Measurements from ENCODE around the gene DNAJB8. TPM values are rescaled to one million over a fixed set of nuclear protein-coding genes. Genes with fewer than 3 reads are reported as not detected.
A peak's percentile ranks its signal among the peaks of the same experiment; 100 is the strongest.

Gene DNAJB8
- total and polyA plus RNA-seq, 4 donors: not detected

DNA sequence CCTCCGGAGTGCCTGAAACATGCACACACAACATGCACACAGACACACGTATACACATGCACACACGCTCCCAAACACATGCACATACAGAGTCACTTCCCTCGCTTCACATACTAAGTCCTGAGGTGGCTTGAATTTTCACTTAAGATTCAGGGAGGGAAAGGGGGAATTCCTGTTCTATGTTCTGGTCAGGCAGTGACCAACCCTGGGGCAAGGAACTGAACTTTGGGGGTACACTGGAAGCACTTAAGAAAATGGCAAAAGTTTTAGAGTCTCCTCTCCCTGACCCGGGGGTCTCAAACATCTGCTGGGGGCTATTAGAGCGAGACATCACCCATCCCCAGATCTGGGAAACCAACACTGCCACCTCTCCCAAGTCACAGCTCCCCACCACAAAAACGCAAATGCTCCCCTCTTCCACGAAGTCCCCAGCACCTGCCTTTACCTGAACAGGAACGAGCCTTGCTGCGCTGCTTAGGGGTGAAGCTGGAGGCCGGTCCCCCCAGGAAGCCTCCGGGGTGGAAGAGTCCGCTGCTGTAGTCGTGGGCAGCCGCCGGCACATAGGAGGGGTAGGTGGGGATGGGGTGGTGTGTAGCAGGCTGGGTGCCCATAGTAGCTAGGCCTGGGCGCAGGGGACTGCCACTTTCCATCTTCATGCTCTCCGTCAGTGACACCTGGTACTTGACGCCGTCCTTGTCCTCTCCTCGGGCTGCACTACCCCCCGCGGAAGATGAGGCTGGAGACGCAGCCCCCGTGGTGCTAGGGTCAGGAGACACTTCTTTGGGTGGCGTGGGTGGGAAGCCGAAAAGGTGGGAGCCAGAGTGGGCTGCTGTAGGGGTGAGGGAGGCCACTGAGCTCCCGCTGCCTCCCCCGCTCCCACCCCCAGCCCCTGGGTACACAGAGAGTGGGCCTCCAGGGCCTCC is 18.9 kb upstream of the DNAJB8 start:
- Histone ChIP-seq H3K9me3 (ENCODE audit: control insufficient read depth, insufficient read depth, low read length) (no peaks in the 10 kb centered on the region), H3K27me3 (ENCODE audit: control insufficient read depth, insufficient read depth, low read length) (peaks cover 100% of the 10 kb centered on the region)
- WGBS (ENCODE audit: insufficient coverage): 14% methylated on average over 22 of the region's 29 CpGs

DNA sequence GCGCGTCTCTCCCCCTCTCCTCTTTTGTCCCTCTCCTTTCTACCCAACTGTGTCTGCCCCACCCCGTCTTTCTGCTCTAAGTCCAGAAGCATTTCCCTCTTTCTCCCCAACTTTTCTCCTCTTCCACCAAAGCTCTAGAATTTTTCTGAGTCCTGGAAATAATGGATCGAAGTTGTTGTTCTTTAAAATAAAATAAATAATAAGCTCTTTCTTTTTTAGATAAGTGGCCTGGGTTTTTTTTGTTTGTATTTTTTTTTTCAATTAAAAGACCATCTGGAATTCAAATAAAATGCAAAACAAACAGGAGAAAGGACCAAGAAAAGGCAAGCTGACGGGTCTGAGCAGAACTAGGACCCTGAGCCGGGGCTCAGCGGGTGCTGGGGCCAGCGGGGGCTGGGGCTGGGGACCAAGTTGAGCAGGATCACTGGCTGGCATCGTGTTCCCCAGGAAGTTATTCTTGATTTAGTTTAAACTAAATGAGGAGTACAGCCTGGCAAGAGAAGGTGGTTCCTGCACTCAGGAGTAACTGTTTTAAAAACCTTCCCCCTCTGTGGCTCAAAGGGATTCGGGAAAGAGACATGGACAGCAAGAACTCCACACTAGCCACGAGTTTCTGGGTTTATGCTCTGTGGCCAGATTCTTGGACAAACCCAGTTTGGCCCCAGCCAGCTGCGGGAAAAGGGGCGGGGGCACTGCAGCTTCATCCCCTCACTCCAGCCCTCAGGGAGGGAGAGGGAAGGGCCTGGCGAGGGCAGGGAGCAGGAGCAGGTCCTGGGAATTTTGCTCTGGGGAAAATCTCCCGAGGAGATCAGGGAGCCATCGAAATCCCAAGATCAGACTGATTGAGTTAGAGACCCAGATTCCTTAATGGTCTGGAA is 18.0 kb upstream of the DNAJB8 start:
- peak in 1 of 6 donors; percentile 51 for DNase-seq (ENCODE audit: low read depth in 4 of 6, low spot score in 6 of 6)
- Histone ChIP-seq H3K9me3 (ENCODE audit: control insufficient read depth, insufficient read depth, low read length) (no peaks in the 10 kb centered on the region), H3K36me3 (ENCODE audit: control insufficient read depth, insufficient read depth, low read length) (no peaks in the 10 kb centered on the region), H3K27me3 (ENCODE audit: control insufficient read depth, insufficient read depth, low read length) (peaks cover 100% of the 10 kb centered on the region), H3K4me1 (ENCODE audit: control insufficient read depth, insufficient read depth, low read length) (peaks cover 55% of the 10 kb centered on the region), H3K27ac (ENCODE audit: low read depth, low read length) (peak overlapping the region; percentile 10), H3K4me3 (ENCODE audit: low read depth, low read length) (no peak overlapping the region)
- WGBS (ENCODE audit: insufficient coverage): 7% methylated on average over 13 of the region's 16 CpGs

More for the DNA sequence above, 18.9 kb upstream of the DNAJB8 start:
- Histone ChIP-seq H3K4me1 (ENCODE audit: control insufficient read depth, insufficient read depth, low read length) (peaks cover 64% of the 10 kb centered on the region), H3K4me3 (ENCODE audit: low read depth, low read length) (no peak overlapping the region), H3K27ac (ENCODE audit: low read depth, low read length) (no peak overlapping the region), H3K36me3 (ENCODE audit: control insufficient read depth, insufficient read depth, low read length) (no peaks in the 10 kb centered on the region)
- no peak for DNase-seq (ENCODE audit: low read depth in 4 of 6, low spot score in 6 of 6)

DNA sequence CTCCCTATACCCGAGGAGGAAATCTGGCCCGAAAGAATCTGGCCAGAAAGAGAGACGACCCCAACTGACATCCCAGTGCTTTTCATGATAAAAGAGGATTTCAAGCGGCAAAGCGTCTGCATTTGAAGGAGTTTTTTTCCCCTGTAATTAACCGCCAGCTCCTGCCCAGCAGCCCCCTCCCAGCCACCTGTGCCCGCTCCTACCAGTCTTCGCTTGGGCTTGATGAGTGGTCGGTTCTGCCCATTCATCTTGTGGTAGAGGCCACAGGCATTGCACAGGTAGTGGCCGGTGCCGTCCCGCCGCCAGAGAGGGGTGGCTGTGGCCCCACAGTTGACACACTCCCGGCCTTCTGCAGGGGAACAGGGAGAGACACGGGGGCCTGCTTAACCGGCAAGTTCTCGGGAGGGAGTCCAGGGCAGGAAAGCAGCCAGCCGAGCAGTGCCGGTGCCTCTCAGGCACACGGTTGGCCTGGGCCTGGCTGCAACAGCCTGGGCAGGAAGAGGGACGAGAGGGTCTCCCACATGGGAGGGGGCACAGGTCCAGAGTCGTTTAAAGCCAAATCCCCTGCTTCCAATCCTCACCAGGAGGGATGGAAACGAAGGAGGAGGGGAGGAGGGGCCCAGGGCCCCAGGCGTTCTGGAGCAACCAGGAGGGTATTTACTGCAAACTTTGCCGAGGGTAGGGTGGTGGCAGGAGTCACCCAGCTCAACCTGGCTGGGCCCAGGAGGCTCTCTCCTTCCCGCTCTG is 17.1 kb upstream of the DNAJB8 start:
- H3K4me3 ChIP-seq (ENCODE audit: low read depth, low read length): no peak overlapping the region
- H3K27ac ChIP-seq (ENCODE audit: low read depth, low read length): peak overlapping the region; percentile 10
- no peaks in the 10 kb centered on the region for H3K36me3 ChIP-seq (ENCODE audit: control insufficient read depth, insufficient read depth, low read length)
- peaks cover 48% of the 10 kb centered on the region for H3K4me1 ChIP-seq (ENCODE audit: control insufficient read depth, insufficient read depth, low read length)
- H3K27me3 ChIP-seq (ENCODE audit: control insufficient read depth, insufficient read depth, low read length): peaks cover 100% of the 10 kb centered on the region
- peak in 1 of 6 donors; percentile 42 for DNase-seq (ENCODE audit: low read depth in 4 of 6, low spot score in 6 of 6)
- no peaks in the 10 kb centered on the region for H3K9me3 ChIP-seq (ENCODE audit: control insufficient read depth, insufficient read depth, low read length)
- 5% methylated on average over 23 of the region's 26 CpGs for WGBS (ENCODE audit: insufficient coverage)

DNA sequence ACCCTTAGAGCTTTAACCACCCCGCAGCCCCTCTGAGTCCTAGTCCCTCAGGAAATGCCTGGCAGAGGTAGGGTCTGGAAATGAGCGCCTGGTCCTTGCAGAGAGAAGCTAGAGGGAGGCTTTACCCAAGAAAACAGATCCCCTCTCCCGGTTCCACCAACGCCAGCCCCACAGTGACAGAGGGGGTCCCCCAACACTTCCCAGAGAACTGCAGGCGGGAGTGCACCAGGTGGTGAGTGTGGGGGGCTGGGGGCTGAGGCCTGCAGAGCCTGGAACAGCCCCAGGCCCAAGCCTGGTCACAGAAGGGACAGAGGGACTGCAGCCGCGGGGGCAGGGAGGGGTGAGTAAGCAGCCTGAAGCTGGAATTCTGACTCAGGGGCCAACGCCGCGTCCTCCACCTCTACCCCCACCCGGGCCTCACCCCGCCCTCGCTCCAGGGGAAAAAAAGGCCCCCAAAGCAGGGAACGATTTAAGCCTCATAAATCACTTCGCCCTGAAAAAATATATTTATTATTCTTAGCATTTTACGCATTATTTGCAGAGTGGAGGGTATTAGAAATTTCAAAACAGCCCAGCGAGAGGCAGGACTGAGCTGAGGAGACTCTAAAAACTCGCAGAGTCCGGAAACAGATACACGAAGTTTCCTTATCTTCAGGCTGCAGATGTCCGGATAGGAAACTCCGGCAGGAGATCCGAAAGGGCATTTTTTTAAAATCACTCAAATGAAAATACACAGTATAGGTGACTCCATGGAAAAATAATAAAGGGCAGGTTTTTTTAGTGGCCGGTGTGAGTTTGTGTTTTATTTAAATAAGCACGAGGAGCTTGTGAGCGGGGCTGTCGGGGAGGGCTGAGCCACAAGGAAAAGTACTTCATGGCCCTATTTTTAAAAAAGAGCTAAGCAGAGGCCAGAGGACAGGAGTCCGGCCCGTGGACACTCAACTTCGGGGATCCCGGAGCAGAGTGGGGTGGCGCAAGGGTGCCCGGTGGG is 16.3 kb upstream of the DNAJB8 start:
- H3K4me3 ChIP-seq (ENCODE audit: low read depth, low read length): no peak overlapping the region

DNA sequence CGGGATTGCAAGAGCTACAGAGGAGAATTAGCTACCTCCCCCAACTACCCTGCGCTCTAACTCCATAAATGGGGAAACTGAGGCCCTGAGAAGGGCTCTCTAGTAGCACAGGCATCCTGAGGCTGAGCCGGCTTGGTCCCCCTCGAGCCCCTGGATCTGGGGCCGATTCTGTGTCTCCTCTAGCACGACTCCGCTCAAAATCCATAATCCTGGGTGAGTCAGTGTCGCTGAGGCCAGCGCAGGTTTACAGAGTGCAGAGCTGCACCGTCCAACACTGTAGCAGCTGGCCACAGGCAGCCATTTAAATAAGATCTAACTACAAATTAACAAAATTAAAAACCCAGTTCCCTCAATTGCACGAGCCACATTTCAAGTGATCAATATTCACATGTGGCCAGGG is 15.5 kb upstream of the DNAJB8 start:
- no peak for DNase-seq (ENCODE audit: low read depth in 4 of 6, low spot score in 6 of 6)
- no peaks in the 10 kb centered on the region for H3K36me3 ChIP-seq (ENCODE audit: control insufficient read depth, insufficient read depth, low read length)
- H3K27ac ChIP-seq (ENCODE audit: low read depth, low read length): no peak overlapping the region
- 10% methylated on average over 10 of the region's 11 CpGs for WGBS (ENCODE audit: insufficient coverage)
- peaks cover 32% of the 10 kb centered on the region for H3K4me1 ChIP-seq (ENCODE audit: control insufficient read depth, insufficient read depth, low read length)
- no peak overlapping the region for H3K4me3 ChIP-seq (ENCODE audit: low read depth, low read length)
- H3K27me3 ChIP-seq (ENCODE audit: control insufficient read depth, insufficient read depth, low read length): peaks cover 98% of the 10 kb centered on the region
- no peaks in the 10 kb centered on the region for H3K9me3 ChIP-seq (ENCODE audit: control insufficient read depth, insufficient read depth, low read length)

More for the DNA sequence above, 16.3 kb upstream of the DNAJB8 start:
- Histone ChIP-seq H3K36me3 (ENCODE audit: control insufficient read depth, insufficient read depth, low read length) (no peaks in the 10 kb centered on the region), H3K27ac (ENCODE audit: low read depth, low read length) (peak overlapping the region; percentile 15), H3K27me3 (ENCODE audit: control insufficient read depth, insufficient read depth, low read length) (peaks cover 98% of the 10 kb centered on the region), H3K4me1 (ENCODE audit: control insufficient read depth, insufficient read depth, low read length) (peaks cover 39% of the 10 kb centered on the region), H3K9me3 (ENCODE audit: control insufficient read depth, insufficient read depth, low read length) (no peaks in the 10 kb centered on the region)
- peak in 1 of 6 donors; percentile 19 for DNase-seq (ENCODE audit: low read depth in 4 of 6, low spot score in 6 of 6)
- WGBS (ENCODE audit: insufficient coverage): 3% methylated on average over 16 of the region's 33 CpGs

DNA sequence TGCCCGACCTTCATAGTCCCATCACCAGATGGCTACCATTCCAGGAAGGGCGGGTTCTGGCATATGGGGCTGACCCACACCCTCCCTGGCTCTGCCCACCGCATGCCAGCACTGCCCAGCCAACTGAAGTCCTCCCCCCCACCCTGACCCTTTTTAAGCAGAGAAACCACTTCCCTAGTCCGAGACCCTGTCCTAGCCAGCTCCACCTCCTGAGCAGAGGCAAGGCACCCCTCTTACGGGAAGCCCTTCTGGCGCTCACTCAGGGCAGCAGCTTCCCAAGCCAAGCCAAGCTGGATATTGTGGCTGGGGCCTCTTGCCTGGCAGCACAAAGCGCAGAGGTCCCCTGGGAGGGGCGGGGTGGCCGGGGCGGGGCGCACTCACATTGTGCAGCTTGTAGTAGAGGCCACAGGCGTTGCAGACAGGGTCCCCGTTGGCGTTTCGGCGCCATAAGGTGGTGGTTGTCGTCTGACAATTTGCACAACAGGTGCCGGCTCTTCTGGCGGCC is 14.8 kb upstream of the DNAJB8 start:
- H3K27ac ChIP-seq (ENCODE audit: low read depth, low read length): no peak overlapping the region

DNA sequence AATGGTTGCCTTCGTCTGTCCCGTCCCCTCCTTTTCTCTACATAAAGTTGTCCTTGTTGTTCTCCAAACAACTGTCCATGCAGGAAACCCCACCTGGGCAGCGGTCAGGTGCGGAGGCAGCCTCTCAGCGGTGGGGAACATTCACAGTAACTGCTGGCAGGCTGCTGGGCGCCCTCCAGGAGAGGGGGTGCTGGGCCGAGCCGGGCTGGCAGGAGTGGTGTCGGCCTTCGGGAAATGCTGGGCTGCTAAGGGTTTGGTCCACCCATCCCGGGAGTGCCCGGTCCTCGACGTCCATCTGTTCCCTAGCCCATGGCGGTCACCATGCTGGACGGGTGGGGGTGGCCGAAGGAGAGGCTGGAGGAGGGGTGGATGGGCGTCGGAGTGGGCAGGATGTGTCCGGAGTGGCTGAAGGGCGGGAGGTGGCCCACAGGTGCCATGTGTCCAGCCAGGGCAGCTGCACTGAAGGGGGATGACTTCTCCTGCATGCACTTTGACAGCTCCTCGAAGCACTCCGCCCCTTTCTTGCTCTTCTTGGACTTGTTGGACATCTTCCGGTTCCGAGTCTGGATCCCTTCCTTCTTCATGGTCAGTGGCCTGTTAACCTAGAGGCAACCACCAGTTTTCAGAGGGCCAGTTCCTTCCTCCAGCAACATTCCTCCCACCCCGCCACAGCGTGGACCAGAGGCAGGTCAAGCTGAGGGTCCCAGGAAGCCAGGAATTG is 14.2 kb upstream of the DNAJB8 start:
- Histone ChIP-seq H3K9me3 (ENCODE audit: control insufficient read depth, insufficient read depth, low read length) (no peaks in the 10 kb centered on the region), H3K36me3 (ENCODE audit: control insufficient read depth, insufficient read depth, low read length) (no peaks in the 10 kb centered on the region), H3K27ac (ENCODE audit: low read depth, low read length) (no peak overlapping the region), H3K27me3 (ENCODE audit: control insufficient read depth, insufficient read depth, low read length) (peaks cover 85% of the 10 kb centered on the region), H3K4me1 (ENCODE audit: control insufficient read depth, insufficient read depth, low read length) (peaks cover 23% of the 10 kb centered on the region), H3K4me3 (ENCODE audit: low read depth, low read length) (no peak overlapping the region)
- no peak for DNase-seq (ENCODE audit: low read depth in 4 of 6, low spot score in 6 of 6)
- WGBS (ENCODE audit: insufficient coverage): 34% methylated on average over 27 of the region's 27 CpGs

More for the DNA sequence above, 14.8 kb upstream of the DNAJB8 start:
- Histone ChIP-seq H3K27me3 (ENCODE audit: control insufficient read depth, insufficient read depth, low read length) (peaks cover 91% of the 10 kb centered on the region), H3K4me3 (ENCODE audit: low read depth, low read length) (no peak overlapping the region), H3K36me3 (ENCODE audit: control insufficient read depth, insufficient read depth, low read length) (no peaks in the 10 kb centered on the region), H3K4me1 (ENCODE audit: control insufficient read depth, insufficient read depth, low read length) (peaks cover 26% of the 10 kb centered on the region), H3K9me3 (ENCODE audit: control insufficient read depth, insufficient read depth, low read length) (no peaks in the 10 kb centered on the region)
- WGBS (ENCODE audit: insufficient coverage): 8% methylated on average over 19 of the region's 19 CpGs
- no peak for DNase-seq (ENCODE audit: low read depth in 4 of 6, low spot score in 6 of 6)

DNA sequence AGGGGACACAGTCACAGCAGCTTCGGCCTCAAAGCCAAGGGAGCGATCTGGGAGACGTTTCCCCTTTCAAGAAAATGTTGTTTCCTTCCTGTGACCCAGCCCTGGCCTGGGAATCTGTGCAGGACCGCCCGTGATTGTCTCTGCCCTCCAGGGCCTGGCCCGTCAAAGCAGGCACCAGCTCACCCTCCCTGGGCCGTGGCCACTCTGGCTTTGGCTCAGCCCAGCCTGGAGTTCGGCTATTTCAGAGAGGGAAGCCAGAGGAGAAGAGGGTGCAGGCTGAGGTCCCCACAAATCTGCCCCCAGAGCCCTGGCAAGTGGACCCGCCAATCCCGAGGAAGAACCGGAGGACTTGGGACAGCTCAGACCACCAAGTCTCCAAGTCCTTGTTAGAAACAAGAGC is 13.6 kb upstream of the DNAJB8 start:
- Histone ChIP-seq H3K27me3 (ENCODE audit: control insufficient read depth, insufficient read depth, low read length) (peaks cover 82% of the 10 kb centered on the region), H3K36me3 (ENCODE audit: control insufficient read depth, insufficient read depth, low read length) (no peaks in the 10 kb centered on the region), H3K27ac (ENCODE audit: low read depth, low read length) (no peak overlapping the region), H3K9me3 (ENCODE audit: control insufficient read depth, insufficient read depth, low read length) (no peaks in the 10 kb centered on the region), H3K4me3 (ENCODE audit: low read depth, low read length) (no peak overlapping the region), H3K4me1 (ENCODE audit: control insufficient read depth, insufficient read depth, low read length) (peaks cover 23% of the 10 kb centered on the region)
- DNase-seq (ENCODE audit: low read depth in 4 of 6, low spot score in 6 of 6): no peak
- 26% methylated on average over 9 of the region's 11 CpGs for WGBS (ENCODE audit: insufficient coverage)
